GM12801 (cell line): ENCODE data around the gene NSRP1.

Experiments
- CTCF ChIP-seq: IDR thresholded peaks from one replicate; pipeline ENCODE4 v1.5.1; 2011; ENCODE audit warnings: control low read depth; ENCODE audit not compliant: insufficient read length; ENCODE audit errors: extremely low read depth

Gene NSRP1

DNA sequence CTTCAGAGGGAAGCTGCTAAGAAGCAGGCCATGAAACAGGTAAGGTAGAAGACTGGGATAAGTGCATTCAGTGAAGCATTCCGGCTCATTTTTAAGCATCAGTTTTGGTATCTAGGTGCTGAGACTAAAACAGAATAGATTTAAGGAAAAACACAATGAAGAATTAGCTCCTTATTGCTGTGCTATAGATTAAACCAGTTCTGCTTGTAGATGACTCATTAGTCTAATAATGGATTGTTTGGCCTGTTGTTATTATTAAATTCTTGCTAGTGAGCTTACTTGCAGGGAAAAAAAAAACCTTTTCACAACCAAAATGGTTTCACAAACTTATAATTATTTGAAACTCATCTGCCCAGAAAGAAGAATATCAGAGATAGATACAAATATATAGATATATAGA is 55.9 kb downstream of the NSRP1 start:
- TF ChIP-seq CTCF = no peak

GRCh38 chr17:30173649-30174048 is 57.0 kb downstream of the NSRP1 start:
- no peak for TF ChIP-seq CTCF

- TF ChIP-seq CTCF = no peak
These were observed 57.9 kb downstream of the NSRP1 start for GRCh38 chr17:30174556-30174955.

DNA sequence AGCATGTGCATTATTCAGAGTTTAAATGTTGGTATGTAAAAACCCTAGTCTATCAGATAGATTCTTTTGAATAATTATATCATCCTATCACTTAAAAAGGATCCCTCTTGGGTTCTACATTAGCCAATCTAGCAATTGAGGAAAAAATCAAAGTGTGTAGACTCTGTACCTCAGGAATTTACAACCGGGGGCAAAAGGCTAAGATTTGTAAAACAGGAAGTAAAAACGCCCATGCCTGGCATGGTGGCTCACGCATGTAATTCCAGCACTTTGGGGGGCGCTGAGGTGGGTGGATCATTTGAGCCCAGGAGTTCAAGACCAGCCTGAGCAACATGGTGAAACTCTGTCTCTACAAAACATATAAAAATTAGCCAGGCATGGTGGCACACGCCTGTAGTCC is 60.2 kb downstream of the NSRP1 start:
- TF ChIP-seq CTCF = no peak

- no peak for TF ChIP-seq CTCF
These were observed 70.1 kb downstream of the NSRP1 start for GRCh38 chr17:30186761-30187160.

DNA sequence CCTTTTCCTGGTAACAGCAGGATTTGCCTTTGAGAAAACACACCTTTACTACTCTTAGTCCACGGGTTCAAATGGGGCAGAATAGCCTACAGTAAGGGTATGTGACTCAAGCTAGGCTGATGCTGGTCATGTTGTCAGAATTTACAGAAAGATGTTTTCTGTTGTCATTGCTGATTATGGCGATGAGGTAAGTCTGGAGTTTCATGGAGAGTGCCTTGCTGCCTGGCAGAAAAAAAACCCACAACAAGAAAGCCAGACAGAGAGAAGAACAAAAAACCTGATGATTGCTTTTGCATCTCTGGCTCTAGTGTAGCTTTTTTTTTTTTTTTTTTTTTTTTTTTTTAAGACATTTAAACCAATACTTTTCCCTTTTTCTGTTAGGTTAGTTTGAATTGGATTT is 71.0 kb downstream of the NSRP1 start:
- TF ChIP-seq CTCF = no peak

DNA sequence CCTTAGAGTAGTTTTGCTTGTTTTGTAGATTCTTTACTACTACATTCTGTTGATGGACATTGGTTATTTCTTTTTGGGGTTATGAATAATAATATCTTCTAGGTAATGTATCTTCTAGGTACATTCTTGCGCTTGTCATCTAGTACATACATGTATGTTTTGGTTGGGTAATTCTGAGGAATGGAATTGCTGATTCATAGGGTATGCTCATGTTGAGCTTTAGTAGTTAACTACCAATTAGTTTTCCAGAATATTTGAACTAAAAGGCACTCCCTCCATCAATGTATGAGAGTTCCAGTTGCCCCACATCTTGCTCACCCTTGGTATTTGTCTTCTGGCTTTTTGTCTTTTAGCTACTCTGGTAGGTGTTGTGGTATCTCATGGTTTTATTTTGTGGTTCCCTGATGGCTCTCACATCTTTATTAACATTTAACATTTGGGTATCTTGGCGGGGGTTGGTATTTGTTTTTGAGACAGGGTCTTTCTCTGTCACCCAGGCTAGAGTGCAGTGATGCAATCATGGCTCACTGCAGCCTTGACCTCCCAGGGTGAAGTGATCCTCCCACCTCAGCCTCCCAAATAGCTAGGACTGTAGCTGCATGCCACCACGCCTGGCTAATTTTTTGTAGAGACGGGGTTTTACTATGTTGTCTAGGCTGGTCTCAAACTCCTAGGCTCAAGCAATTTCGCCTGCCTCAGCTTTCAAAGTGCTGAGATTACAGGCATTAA is 71.8 kb downstream of the NSRP1 start:
- TF ChIP-seq CTCF = no peak
